ENCODE data around the gene RAB22A.

GRCh38 chr20:58331961-58332551 is 22.5 kb downstream of the RAB22A start:
- TF ChIP-seq, protein P1, sequence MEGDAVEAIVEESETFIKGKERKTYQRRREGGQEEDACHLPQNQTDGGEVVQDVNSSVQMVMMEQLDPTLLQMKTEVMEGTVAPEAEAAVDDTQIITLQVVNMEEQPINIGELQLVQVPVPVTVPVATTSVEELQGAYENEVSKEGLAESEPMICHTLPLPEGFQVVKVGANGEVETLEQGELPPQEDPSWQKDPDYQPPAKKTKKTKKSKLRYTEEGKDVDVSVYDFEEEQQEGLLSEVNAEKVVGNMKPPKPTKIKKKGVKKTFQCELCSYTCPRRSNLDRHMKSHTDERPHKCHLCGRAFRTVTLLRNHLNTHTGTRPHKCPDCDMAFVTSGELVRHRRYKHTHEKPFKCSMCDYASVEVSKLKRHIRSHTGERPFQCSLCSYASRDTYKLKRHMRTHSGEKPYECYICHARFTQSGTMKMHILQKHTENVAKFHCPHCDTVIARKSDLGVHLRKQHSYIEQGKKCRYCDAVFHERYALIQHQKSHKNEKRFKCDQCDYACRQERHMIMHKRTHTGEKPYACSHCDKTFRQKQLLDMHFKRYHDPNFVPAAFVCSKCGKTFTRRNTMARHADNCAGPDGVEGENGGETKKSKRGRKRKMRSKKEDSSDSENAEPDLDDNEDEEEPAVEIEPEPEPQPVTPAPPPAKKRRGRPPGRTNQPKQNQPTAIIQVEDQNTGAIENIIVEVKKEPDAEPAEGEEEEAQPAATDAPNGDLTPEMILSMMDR (conservative IDR thresholded peaks at IDR 0.05 in 1 of 2, IDR thresholded peaks at IDR 0.05 in 1 of 2; ENCODE audit: extremely low read depth in 1 of 2, insufficient read depth in 1 of 2, low read depth in 1 of 2, low read length in 2 of 2) = no peak
- TF ChIP-seq EZH2 (IDR thresholded peaks at IDR 0.05; ENCODE audit: borderline replicate concordance, low read length) = no peak

Measured in mammary epithelial cell (primary cell).